Measurements from ENCODE around the gene PHYH.

GRCh38 chr10:13231808-13232207 is 68.1 kb downstream of the PHYH start:
- TF ChIP-seq CTCF (conservative IDR thresholded peaks at IDR 0.05; ENCODE audit: low read length): no peak
- no peak for TF ChIP-seq EZH2phosphoT487 (IDR thresholded peaks at IDR 0.05; ENCODE audit: borderline replicate concordance, low read depth, low read length)

Data from OCI-LY7 (cell line).